GM12874 (cell line): ENCODE measurements around the gene CHTF18.

ENCODE experiments used
- CTCF ChIP-seq: IDR thresholded peaks from 2 replicates; pipeline ENCODE4 v1.5.1; 2011; ENCODE audit warnings: low read depth, mild to moderate bottlenecking, control low read depth, low read length, moderate library complexity; ENCODE audit not compliant: insufficient read depth

Gene CHTF18

GRCh38 chr16:780296-780695 is 8.1 kb upstream of the CHTF18 start:
- no peak for TF ChIP-seq CTCF

GRCh38 chr16:781346-782010 is 6.9 kb upstream of the CHTF18 start:
- no peak for TF ChIP-seq CTCF

- no peak for TF ChIP-seq CTCF
These were observed 6.2 kb upstream of the CHTF18 start for GRCh38 chr16:782258-782657.

- TF ChIP-seq CTCF: no peak
These were observed 5.5 kb upstream of the CHTF18 start for GRCh38 chr16:782766-783403.

- no peak for TF ChIP-seq CTCF
These were observed 4.8 kb upstream of the CHTF18 start for GRCh38 chr16:783404-784161.

- no peak for TF ChIP-seq CTCF
These were observed 4.0 kb upstream of the CHTF18 start for GRCh38 chr16:784431-784830.
